Endothelial cell of umbilical vein (primary cell): ENCODE data around the gene DDX39A. TPM values are rescaled to one million over a fixed set of nuclear protein-coding genes. Genes with fewer than 3 reads are reported as not detected.

Experiments
- BruUV-seq: library from RNA; stranded (reverse); fragments of 400-500 nt; replicated peaks from 2 replicates; lab custom pipeline; 2021; lab: Mats Ljungman, UMichigan
- CTCF ChIA-PET: fragments of 300-600, 350-600 bp; sonication (Branson Sonifier 250); formaldehyde crosslinking; loops from one replicate; lab custom pipeline; 2021; ENCODE audit warnings: antibody characterized with exemption, inconsistent platforms; lab: Charles Lee
- POLR2A ChIA-PET: fragments of 300-600, 350-600 bp; sonication (Branson Sonifier 250); formaldehyde crosslinking; loops from one replicate; lab custom pipeline; 2021; ENCODE audit warnings: antibody characterized with exemption, inconsistent platforms; lab: Charles Lee
- DNase-seq: peaks from one replicate; pipeline ENCODE4 v3.0.0-alpha.2; 2011; ENCODE audit warnings: low read depth, low spot score
- FAIRE-seq: peaks from 2 replicates; lab custom pipeline; 2011; peaks lifted over from hg19 to GRCh38; lab: Jason Lieb, UNC
- H2AFZ ChIP-seq: 2 replicates; pipeline ENCODE4 v1.6.0; 2012; ENCODE audit warnings: low read depth, low read length, control low read depth, inconsistent platforms
- H3K27ac ChIP-seq: 2 replicates; pipeline ENCODE4 v1.5.1; 2011; ENCODE audit warnings: low read depth, mild to moderate bottlenecking, control low read depth, low read length, moderate library complexity; ENCODE audit not compliant: insufficient read depth
- H3K27me3 ChIP-seq, 2 experiments: 2 replicates each; pipeline versions ENCODE4 v1.6.0 to v1.6.1; 2011; ENCODE audit warnings: low read length in 2 of 2, mixed read lengths in 1 of 2; ENCODE audit not compliant: control insufficient read depth in 2 of 2, insufficient read depth in 2 of 2
- H3K36me3 ChIP-seq, 2 experiments: 2 replicates in 1 of 2; 3 replicates in 1 of 2; pipeline ENCODE4 v1.5.1; 2011; ENCODE audit warnings: low read length in 2 of 2, mild to moderate bottlenecking in 1 of 2, moderate library complexity in 1 of 2; ENCODE audit not compliant: control insufficient read depth in 2 of 2, insufficient read depth in 2 of 2; ENCODE audit errors: extremely low read depth in 1 of 2
- H3K4me1 ChIP-seq: 3 replicates; pipeline ENCODE4 v1.5.1; 2011; ENCODE audit warnings: mild to moderate bottlenecking, low read length; ENCODE audit not compliant: control insufficient read depth, insufficient read depth; ENCODE audit errors: extremely low read depth
- H3K4me2 ChIP-seq: 2 replicates; pipeline ENCODE4 v1.6.1; 2011; ENCODE audit warnings: low read length, control low read depth, mixed read lengths; ENCODE audit not compliant: insufficient read depth
- H3K4me3 ChIP-seq, 3 experiments: fragments of 200-600 bp in 1 of 3; sonication (generic), shearing (Covaris generic) in 1 of 3; replicated peaks in 1 of 3; 2 replicates each; pipeline ENCODE4 v1.5.1; 2011 to 2016; ENCODE audit warnings: control low read depth in 3 of 3, low read length in 3 of 3, mild to moderate bottlenecking in 2 of 3, inconsistent platforms in 1 of 3, low read depth in 1 of 3, moderate library complexity in 1 of 3; ENCODE audit not compliant: insufficient read depth in 1 of 3
- H3K79me2 ChIP-seq: 2 replicates; pipeline ENCODE4 v1.6.0; 2012; ENCODE audit warnings: low read length, inconsistent platforms; ENCODE audit not compliant: control insufficient read depth, insufficient read depth
- H3K9ac ChIP-seq: replicated peaks from 2 replicates; pipeline ENCODE3; 2011; ENCODE audit warnings: low read length, control low read depth; ENCODE audit not compliant: insufficient read depth; ENCODE audit errors: extremely low read depth
- H3K9me1 ChIP-seq: replicated peaks from 3 replicates; pipeline ENCODE4 v1.6.0; 2011; ENCODE audit warnings: mild to moderate bottlenecking, low read length; ENCODE audit not compliant: control insufficient read depth, insufficient read depth; ENCODE audit errors: extremely low read depth
- H3K9me3 ChIP-seq: replicated peaks from 2 replicates; pipeline ENCODE4 v1.5.1; 2012; ENCODE audit warnings: low read length, inconsistent platforms; ENCODE audit not compliant: control insufficient read depth, insufficient read depth
- H4K20me1 ChIP-seq: replicated peaks from 2 replicates; pipeline ENCODE3; 2011; ENCODE audit warnings: mild to moderate bottlenecking, low read length; ENCODE audit not compliant: control insufficient read depth, insufficient read depth; ENCODE audit errors: extremely low read depth
- FOS ChIP-seq: IDR thresholded peaks from 2 replicates; pipeline ENCODE4 v1.6.1; 2011; ENCODE audit warnings: mild to moderate bottlenecking, low read length, moderate library complexity, borderline replicate concordance; ENCODE audit not compliant: insufficient read depth
- GATA2 ChIP-seq: IDR thresholded peaks from 2 replicates; pipeline ENCODE4 v1.7.0; 2011; ENCODE audit warnings: low read depth, mild to moderate bottlenecking, moderate library complexity, mixed read lengths, low read length; ENCODE audit not compliant: insufficient read length, insufficient read depth
- JUN ChIP-seq: IDR thresholded peaks from 2 replicates; pipeline ENCODE4 v1.6.1; 2011; ENCODE audit warnings: borderline replicate concordance, low read depth; ENCODE audit not compliant: insufficient read length, insufficient read depth
- MYC ChIP-seq: IDR thresholded peaks from one replicate; pipeline ENCODE4 v1.6.1; 2011; ENCODE audit warnings: mild to moderate bottlenecking, low read depth, low read length
- POLR2A ChIP-seq: IDR thresholded peaks from 2 replicates; pipeline ENCODE4 v1.6.1; 2012; ENCODE audit warnings: low read depth, mild to moderate bottlenecking, control low read depth, low read length
- dilution Hi-C: fragments of 300-500 bp; cut with MboI; formaldehyde crosslinking; loops from one replicate; pipeline ENCODE4 v1.15.0; 2019; ENCODE audit warnings: low sequenced_read_pairs; ENCODE audit not compliant: extremely low pct_ligation_motif_present
- intact Hi-C: fragments of 100-400 bp; cut with micrococcal nuclease; formaldehyde crosslinking; loops from one replicate; pipeline ENCODE4 v1.10.0; 2022
- polyA plus RNA-seq, 4 experiments: library from polyadenylated mRNA; depleted of rRNA in 3 of 4; stranded (reverse) in 3 of 4; unstranded in 1 of 4; fragments of >200 nt; gene quantifications; 2 replicates each; pipeline versions ENCODE4 v1.2.1 to v1.2.3, GENCODE V29; 2011 to 2012; ENCODE audit warnings: missing spikeins in 1 of 4
- total RNA-seq: library from RNA; stranded (reverse); gene quantifications from 2 replicates; pipeline ENCODE4 v1.2.3, GENCODE V29; 2021
- TF ChIP-seq, protein P1 (sequence below), 2 donors: IDR thresholded peaks; 1 replicate in 1 of 2; 2 replicates in 1 of 2; pipeline ENCODE4 v1.5.1; 2011; ENCODE audit warnings: low read length in 2 of 2, mild to moderate bottlenecking in 2 of 2, moderate library complexity in 2 of 2, control low read depth in 1 of 2, inconsistent platforms in 1 of 2, low read depth in 1 of 2; ENCODE audit not compliant: insufficient read depth in 1 of 2; ENCODE audit errors: extremely low read depth in 1 of 2

DDX39A gene
- total and polyA plus RNA-seq, 2 donors (not counting 3 experiments of a cell fraction or from before 2014, with no cell fraction given) = 157 to 158 TPM

- BruUV-seq = no TSS peak
- H3K9ac ChIP-seq = no peak overlapping the region
- H2AFZ ChIP-seq = no peak overlapping the region
- DNase-seq = no peak
- no peaks in the 10 kb centered on the region for H3K4me1 ChIP-seq
- FAIRE-seq = peak; percentile 42
- dilution Hi-C loops = no loop called here
- CTCF ChIA-PET = no interaction called here
- H3K9me1 ChIP-seq = no peaks in the 10 kb centered on the region
- POLR2A ChIA-PET = no interaction called here
- H3K27me3 ChIP-seq = peaks cover 0 to 1% of the 10 kb centered on the region in 2 experiments
- TF ChIP-seq JUN (no peak), POLR2A (no peak), FOS (no peak)
- TF ChIP-seq, protein P1, sequence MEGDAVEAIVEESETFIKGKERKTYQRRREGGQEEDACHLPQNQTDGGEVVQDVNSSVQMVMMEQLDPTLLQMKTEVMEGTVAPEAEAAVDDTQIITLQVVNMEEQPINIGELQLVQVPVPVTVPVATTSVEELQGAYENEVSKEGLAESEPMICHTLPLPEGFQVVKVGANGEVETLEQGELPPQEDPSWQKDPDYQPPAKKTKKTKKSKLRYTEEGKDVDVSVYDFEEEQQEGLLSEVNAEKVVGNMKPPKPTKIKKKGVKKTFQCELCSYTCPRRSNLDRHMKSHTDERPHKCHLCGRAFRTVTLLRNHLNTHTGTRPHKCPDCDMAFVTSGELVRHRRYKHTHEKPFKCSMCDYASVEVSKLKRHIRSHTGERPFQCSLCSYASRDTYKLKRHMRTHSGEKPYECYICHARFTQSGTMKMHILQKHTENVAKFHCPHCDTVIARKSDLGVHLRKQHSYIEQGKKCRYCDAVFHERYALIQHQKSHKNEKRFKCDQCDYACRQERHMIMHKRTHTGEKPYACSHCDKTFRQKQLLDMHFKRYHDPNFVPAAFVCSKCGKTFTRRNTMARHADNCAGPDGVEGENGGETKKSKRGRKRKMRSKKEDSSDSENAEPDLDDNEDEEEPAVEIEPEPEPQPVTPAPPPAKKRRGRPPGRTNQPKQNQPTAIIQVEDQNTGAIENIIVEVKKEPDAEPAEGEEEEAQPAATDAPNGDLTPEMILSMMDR (IDR thresholded peaks at IDR 0.05; ENCODE audit: extremely low read depth in 1 of 2, insufficient read depth in 1 of 2, low read depth in 1 of 2, low read length in 2 of 2) = no peak
- no peak overlapping the region for H3K4me2 ChIP-seq
- no peaks in the 10 kb centered on the region for H3K9me3 ChIP-seq
- no peaks in the 10 kb centered on the region for H4K20me1 ChIP-seq
- H3K79me2 ChIP-seq = no peaks in the 10 kb centered on the region
- H3K36me3 ChIP-seq = no peaks in the 10 kb centered on the region
- intact Hi-C loops = no loop called here
- H3K4me3 ChIP-seq = no peak overlapping the region
- no peak overlapping the region for H3K27ac ChIP-seq
Measured at GRCh38 chr19:14425696-14426138, 6.6 kb upstream of the DDX39A start.

DNA sequence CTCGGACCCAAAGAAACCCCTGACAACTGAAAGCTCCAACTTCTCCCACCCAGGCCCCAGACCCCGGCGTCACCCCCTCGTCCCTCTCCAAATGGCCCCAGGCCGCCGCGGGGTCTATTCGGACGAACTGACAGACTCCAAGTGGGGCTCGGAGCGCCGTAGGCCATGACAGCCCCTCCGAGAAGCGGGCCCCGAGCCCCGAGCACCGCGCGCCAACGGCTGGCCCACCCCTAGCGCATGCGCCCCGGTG lies 360 bp downstream of the DDX39A start:
- DNase-seq (no peak), FAIRE-seq (no peak)
- Histone ChIP-seq H3K4me3 (peak overlapping the region; percentile 78 to 98 (median 82)), H2AFZ (no peak overlapping the region), H3K9me3 (no peaks in the 10 kb centered on the region), H3K79me2 (peaks cover 53% of the 10 kb centered on the region), H3K9me1 (no peaks in the 10 kb centered on the region), H3K27me3 (no peaks in the 10 kb centered on the region), H3K27ac (peak overlapping the region; percentile 87), H3K36me3 (peaks cover 0 to 2% of the 10 kb centered on the region in 2 experiments), H3K4me1 (peaks cover 15% of the 10 kb centered on the region), H3K4me2 (peak overlapping the region; percentile 88), H3K9ac (peak overlapping the region; percentile 92), H4K20me1 (peaks cover 3% of the 10 kb centered on the region)
- ChIA-PET POLR2A (no interaction called here), CTCF (no interaction called here)
- no TSS peak for BruUV-seq
- intact Hi-C loops = loop anchor here (1.0 kb wide), 2 partner anchors 12 to 17 kb away; no protein-coding TSS in a partner anchor
- TF ChIP-seq GATA2 = no peak
- peak; percentile 0 for TF ChIP-seq MYC
- peak; percentile 40 for TF ChIP-seq POLR2A
- dilution Hi-C loops = no loop called here
